Thyroid gland (tissue), 4 donors: Measurements from ENCODE around the gene NTN1. TPM values are rescaled to one million over a fixed set of nuclear protein-coding genes. Genes with fewer than 3 reads are reported as not detected.
"Not testable (repeated sequence)": the region's sequence is repeated elsewhere in the genome, so short reads cannot be mapped to it uniquely, and the experiment has no call there.

Source experiments
- DNase-seq, 2 donors: peaks; one replicate each; pipeline ENCODE4 v3.0.0-alpha.2; 2019
- H3K27ac ChIP-seq, 3 donors: fragments of 200-600 bp; sonication (generic); 1 replicate in 2 of 3; 2 replicates in 1 of 3; pipeline ENCODE4 v1.5.1; 2016 to 2019; ENCODE audit warnings: mild to moderate bottlenecking in 1 of 3, moderate library complexity in 1 of 3
- H3K27me3 ChIP-seq: fragments of 200-600 bp; sonication (generic); one replicate; pipeline ENCODE4 v1.5.1; 2019
- H3K36me3 ChIP-seq, 2 donors: fragments of 200-600 bp; sonication (generic); one replicate each; pipeline ENCODE4 v1.5.1; 2016 to 2019
- H3K4me1 ChIP-seq, 2 donors: fragments of 200-600 bp; sonication (generic); one replicate each; pipeline ENCODE4 v1.5.1; 2017 to 2019
- H3K4me3 ChIP-seq, 3 donors: fragments of 200-600 bp; sonication (generic); replicated peaks in 1 of 3; 1 replicate in 2 of 3; 2 replicates in 1 of 3; pipeline ENCODE4 v1.5.1; 2016; ENCODE audit warnings: mild to moderate bottlenecking in 1 of 3
- H3K9me3 ChIP-seq: fragments of 200-600 bp; sonication (generic); one replicate; pipeline ENCODE4 v1.5.1; 2017
- CTCF ChIP-seq, 6 experiments: fragments of 200-600 bp in 3 of 6; fragments of 450-650 bp in 3 of 6; sonication (generic) in 3 of 6; IDR thresholded peaks; one replicate each; pipeline ENCODE4 v1.5.1; 2016 to 2019; ENCODE audit warnings: antibody characterized with exemption in 6 of 6, mild to moderate bottlenecking in 2 of 6, inconsistent platforms in 1 of 6, moderate library complexity in 1 of 6
- POLR2A ChIP-seq, 2 donors: fragments of 450-650 bp; IDR thresholded peaks; one replicate each; pipeline ENCODE4 v1.6.1; 2017; ENCODE audit warnings: antibody characterized with exemption in 2 of 2, mild to moderate bottlenecking in 2 of 2, moderate library complexity in 1 of 2
- WGBS, 2 donors: methylation state at CpG; one replicate each; pipeline ENCODE4 v1.1.5; 2017; 5-methylcytosine and 5-hydroxymethylcytosine counted together
- intact Hi-C: fragments of 100-400 bp; cut with DNase I; formaldehyde crosslinking; loops from one replicate; pipeline ENCODE4 v1.15.1; 2023
- total RNA-seq, 4 donors: library from RNA; depleted of rRNA; stranded (reverse); fragments of >200 nt; gene quantifications; one replicate each; pipeline ENCODE4 v1.2.3, GENCODE V29; 2016

The NTN1 gene
- total RNA-seq, 4 donors from 2014 or later: 4.1 to 9.2 (median 7.1) TPM

- no peaks in the 10 kb centered on the region for H3K9me3 ChIP-seq
- no peaks in the 10 kb centered on the region for H3K36me3 ChIP-seq
- no peaks in the 10 kb centered on the region for H3K4me1 ChIP-seq
- intact Hi-C loops: no loop called here
- no peak overlapping the region for H3K4me3 ChIP-seq
- TF ChIP-seq POLR2A (IDR thresholded peaks at IDR 0.05): no peak
- TF ChIP-seq CTCF (IDR thresholded peaks at IDR 0.05): no peak
- no peak overlapping the region for H3K27ac ChIP-seq
- 78 to 88% methylated on average over 1 of the region's 1 CpG for WGBS, 2 donors
- no peaks in the 10 kb centered on the region for H3K27me3 ChIP-seq
- no peak for DNase-seq
Measured at GRCh38 chr17:9101356-9101755, 80.0 kb downstream of the NTN1 start.

- H3K9me3 ChIP-seq, intact Hi-C loops, H3K36me3 ChIP-seq, H3K27me3 ChIP-seq, H3K4me3 ChIP-seq, DNase-seq, H3K27ac ChIP-seq, H3K4me1 ChIP-seq: not testable (repeated sequence)
- WGBS, 2 donors: 94 to 95% methylated on average over 3 of the region's 3 CpGs
Measured at GRCh38 chr17:9103193-9103592, 81.9 kb downstream of the NTN1 start.

DNA sequence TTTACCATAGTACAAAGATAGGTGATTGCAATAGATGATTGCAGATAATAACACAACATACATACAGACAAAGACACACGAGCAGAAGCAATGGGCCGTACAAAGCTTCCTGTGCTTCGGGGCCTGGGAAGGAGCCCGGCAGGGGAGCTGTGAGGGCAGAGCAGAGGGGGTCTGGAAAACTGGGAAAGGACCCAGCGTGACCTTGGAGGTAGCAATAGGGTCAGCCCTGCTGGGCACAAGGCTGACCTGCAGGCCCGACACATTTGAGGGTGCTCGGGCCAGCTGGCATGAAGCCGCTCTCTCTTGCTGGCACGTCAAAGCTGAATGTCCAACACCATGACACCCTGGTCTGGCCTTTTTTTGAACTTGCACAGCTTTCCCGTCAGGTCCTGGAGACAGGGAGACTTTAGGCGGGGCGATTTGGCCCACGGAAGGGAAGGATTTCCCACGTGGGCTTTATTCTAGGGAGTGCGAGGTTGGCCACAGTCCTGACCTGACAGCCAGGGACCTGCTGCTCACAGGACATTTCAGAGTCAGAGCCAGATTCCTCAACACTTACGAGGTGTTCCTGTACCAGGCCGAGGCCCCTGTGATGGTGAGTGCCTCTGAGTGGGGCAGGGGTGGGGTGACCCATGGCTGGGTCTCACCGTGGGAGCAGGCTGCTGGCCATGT lies 83.2 kb downstream of the NTN1 start:
- TF ChIP-seq CTCF (IDR thresholded peaks at IDR 0.05) (no peak), POLR2A (IDR thresholded peaks at IDR 0.05) (no peak)
- Histone ChIP-seq H3K4me1 (no peaks in the 10 kb centered on the region), H3K27ac (no peak overlapping the region), H3K27me3 (no peaks in the 10 kb centered on the region), H3K36me3 (no peaks in the 10 kb centered on the region), H3K9me3 (no peaks in the 10 kb centered on the region), H3K4me3 (no peak overlapping the region)
- intact Hi-C loops: no loop called here
- no peak for DNase-seq
- WGBS, 2 donors: 79 to 84% methylated on average over 15 to 18 of the region's 18 CpGs

GRCh38 chr17:9105068-9105868 lies 84.0 kb downstream of the NTN1 start:
- no peaks in the 10 kb centered on the region for H3K36me3 ChIP-seq
- TF ChIP-seq CTCF (IDR thresholded peaks at IDR 0.05): no peak
- no peak for TF ChIP-seq POLR2A (IDR thresholded peaks at IDR 0.05)
- H3K4me3 ChIP-seq: no peak overlapping the region
- no peaks in the 10 kb centered on the region for H3K4me1 ChIP-seq
- intact Hi-C loops: no loop called here
- H3K27ac ChIP-seq: no peak overlapping the region
- DNase-seq: no peak
- WGBS, 2 donors: 82 to 89% methylated on average over 8 to 9 of the region's 9 CpGs
- no peaks in the 10 kb centered on the region for H3K9me3 ChIP-seq
- H3K27me3 ChIP-seq: no peaks in the 10 kb centered on the region

DNA sequence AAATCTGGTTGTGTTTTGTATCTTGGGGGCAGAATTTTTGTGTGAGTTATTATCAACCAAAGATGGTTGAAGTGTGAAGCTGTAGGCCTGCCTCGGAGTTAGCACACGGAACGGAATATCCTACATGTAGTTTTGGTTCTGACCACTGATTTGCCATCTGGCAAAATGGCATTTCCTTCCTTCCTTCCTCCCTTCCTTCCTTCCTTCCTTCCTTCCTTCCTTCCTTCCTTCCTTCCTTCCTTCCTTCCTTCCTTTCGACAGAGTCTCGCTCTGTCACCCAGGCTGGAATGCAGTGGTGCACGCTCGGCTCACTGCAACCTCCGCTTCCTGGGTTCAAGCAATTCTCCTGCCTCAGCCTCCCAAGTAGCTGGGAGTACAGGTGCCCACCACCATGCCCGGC lies 85.0 kb downstream of the NTN1 start:
- 86 to 89% methylated on average over 9 of the region's 9 CpGs for WGBS, 2 donors
- DNase-seq, intact Hi-C loops, H3K9me3 ChIP-seq, H3K4me1 ChIP-seq, H3K4me3 ChIP-seq, H3K36me3 ChIP-seq, H3K27me3 ChIP-seq, H3K27ac ChIP-seq: not testable (repeated sequence)

- no peak for DNase-seq
- TF ChIP-seq CTCF (IDR thresholded peaks at IDR 0.05) (no peak), POLR2A (IDR thresholded peaks at IDR 0.05) (no peak)
Measured at GRCh38 chr17:9107527-9107926, 86.2 kb downstream of the NTN1 start.

More at GRCh38 chr17:9107527-9107926, 86.2 kb downstream of the NTN1 start:
- H3K27me3 ChIP-seq: no peaks in the 10 kb centered on the region
- no peaks in the 10 kb centered on the region for H3K4me1 ChIP-seq
- intact Hi-C loops: no loop called here
- no peaks in the 10 kb centered on the region for H3K36me3 ChIP-seq
- H3K9me3 ChIP-seq: no peaks in the 10 kb centered on the region
- H3K27ac ChIP-seq: no peak overlapping the region
- H3K4me3 ChIP-seq: no peak overlapping the region
- WGBS, 2 donors: 85 to 88% methylated on average over 4 of the region's 4 CpGs
